Tibial nerve (tissue), 4 donors: Measurements from ENCODE around the gene DEGS2. TPM values are rescaled to one million over a fixed set of nuclear protein-coding genes. Genes with fewer than 3 reads are reported as not detected.

Experiments
- DNase-seq, 2 donors: peaks; one replicate each; pipeline ENCODE4 v3.0.0-alpha.2; 2019; ENCODE audit warnings: low spot score in 2 of 2
- H3K27ac ChIP-seq, 4 donors: fragments of 200-600 bp; sonication (generic) in 3 of 4; one replicate each; pipeline ENCODE4 v1.5.1; 2017 to 2019; ENCODE audit warnings: mild to moderate bottlenecking in 1 of 4
- H3K27me3 ChIP-seq, 2 donors: fragments of 200-600 bp; sonication (generic) in 1 of 2; one replicate each; pipeline versions ENCODE4 v1.5.1 to v1.6.0; 2017 to 2019
- H3K36me3 ChIP-seq, 3 donors: fragments of 200-600 bp; sonication (generic); one replicate each; pipeline ENCODE4 v1.5.1; 2018 to 2019
- H3K4me1 ChIP-seq, 4 donors: fragments of 200-600 bp; sonication (generic) in 3 of 4; one replicate each; pipeline ENCODE4 v1.5.1; 2017 to 2019
- H3K4me3 ChIP-seq, 4 donors: fragments of 200-600 bp; sonication (generic) in 3 of 4; one replicate each; pipeline ENCODE4 v1.5.1; 2017 to 2019; ENCODE audit warnings: mild to moderate bottlenecking in 1 of 4, moderate library complexity in 1 of 4
- H3K9me3 ChIP-seq, 4 donors: fragments of 200-600 bp; sonication (generic) in 3 of 4; one replicate each; pipeline ENCODE4 v1.5.1; 2017 to 2019
- CTCF ChIP-seq, 5 experiments: fragments of 200-600 bp in 3 of 5; fragments of 450-650 bp in 2 of 5; sonication (generic) in 3 of 5; IDR thresholded peaks; one replicate each; pipeline ENCODE4 v1.5.1; 2016 to 2019; ENCODE audit warnings: antibody characterized with exemption in 5 of 5, mild to moderate bottlenecking in 3 of 5, moderate library complexity in 2 of 5
- EP300 ChIP-seq, 2 donors: sonication (generic); formaldehyde crosslinking; IDR thresholded peaks; one replicate each; pipeline ENCODE4 v1.6.1; 2017; ENCODE audit warnings: antibody characterized with exemption in 2 of 2, mild to moderate bottlenecking in 1 of 2
- POLR2A ChIP-seq, 2 donors: fragments of 450-650 bp; IDR thresholded peaks; one replicate each; pipeline ENCODE4 v1.6.1; 2017; ENCODE audit warnings: antibody characterized with exemption in 2 of 2, mild to moderate bottlenecking in 2 of 2, moderate library complexity in 2 of 2
- WGBS, 2 donors: methylation state at CpG; one replicate each; pipeline ENCODE4 v1.1.5; 2018; 5-methylcytosine and 5-hydroxymethylcytosine counted together
- total RNA-seq, 4 donors: library from RNA; depleted of rRNA; stranded (reverse); fragments of >200 nt; gene quantifications; one replicate each; pipeline ENCODE4 v1.1.0, GENCODE V29; 2016

The DEGS2 gene
- total RNA-seq, 4 donors from 2014 or later: 1.3 to 5.1 (median 1.8) TPM

DNA sequence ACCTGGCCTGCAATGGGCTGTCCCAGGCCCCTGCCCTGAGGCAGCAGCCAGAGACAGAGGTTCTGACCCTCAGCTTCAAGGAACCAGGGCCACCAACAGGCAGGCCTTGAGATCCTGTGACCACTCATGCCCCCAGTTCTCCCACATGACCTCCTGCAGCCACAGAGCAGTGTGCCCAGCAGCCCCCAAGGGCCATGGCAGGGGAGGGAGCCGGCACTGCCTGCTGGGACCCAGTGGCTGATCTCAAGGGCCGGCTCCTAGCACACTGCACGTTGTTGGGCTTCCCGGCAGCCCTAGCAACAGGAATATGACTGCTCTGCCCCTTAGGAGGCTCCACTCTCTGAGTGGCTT lies 14.8 kb downstream of the DEGS2 start:
- TF ChIP-seq POLR2A (IDR thresholded peaks at IDR 0.05) (no peak), CTCF (IDR thresholded peaks at IDR 0.05) (no peak), EP300 (IDR thresholded peaks at IDR 0.05) (no peak)
- peaks cover 0 to 30% (median 8%) of the 10 kb centered on the region in 4 donors for H3K4me1 ChIP-seq
- H3K4me3 ChIP-seq: no peak overlapping the region
- H3K9me3 ChIP-seq: no peaks in the 10 kb centered on the region
- no peaks in the 10 kb centered on the region for H3K27me3 ChIP-seq
- H3K27ac ChIP-seq: peak overlapping the region in 2 of 4 donors; percentile 6 to 75
- no peak for DNase-seq
- WGBS, 2 donors: 29 to 30% methylated on average over 1 to 2 of the region's 4 CpGs
- H3K36me3 ChIP-seq: peaks cover 0 to 36% (median 0%) of the 10 kb centered on the region in 3 donors

GRCh38 chr14:100143934-100144333 lies 15.5 kb downstream of the DEGS2 start:
- H3K27ac ChIP-seq: no peak overlapping the region
- no peaks in the 10 kb centered on the region for H3K9me3 ChIP-seq
- peaks cover 0 to 43% (median 0%) of the 10 kb centered on the region in 3 donors for H3K36me3 ChIP-seq
- H3K4me1 ChIP-seq: peaks cover 0 to 30% (median 8%) of the 10 kb centered on the region in 4 donors
- DNase-seq: no peak
- H3K4me3 ChIP-seq: no peak overlapping the region
- TF ChIP-seq POLR2A (IDR thresholded peaks at IDR 0.05) (no peak), CTCF (IDR thresholded peaks at IDR 0.05) (no peak), EP300 (IDR thresholded peaks at IDR 0.05) (no peak)
- H3K27me3 ChIP-seq: no peaks in the 10 kb centered on the region
- 94 to 95% methylated on average over 23 of the region's 23 CpGs for WGBS, 2 donors

DNA sequence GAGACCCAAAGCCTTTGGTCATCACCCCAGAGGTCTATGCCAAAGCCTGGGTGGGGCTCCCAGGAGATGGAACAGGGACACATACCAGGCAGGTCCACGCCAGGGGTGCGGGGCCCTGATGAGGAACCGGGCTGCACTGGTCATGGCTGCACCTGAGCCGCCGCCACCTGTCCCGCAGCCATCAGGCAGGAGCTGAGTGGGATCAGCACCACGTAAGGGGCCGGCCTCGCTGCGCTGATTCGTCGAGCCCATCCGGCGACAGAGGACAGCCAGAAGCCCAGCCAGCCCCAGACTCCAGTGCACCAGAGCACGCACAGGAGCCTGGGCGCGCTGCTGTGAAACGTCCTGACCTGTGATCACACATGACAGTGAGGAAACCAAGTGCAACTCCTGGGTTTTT lies 15.9 kb downstream of the DEGS2 start:
- Histone ChIP-seq H3K4me1 (peaks cover 0 to 30% (median 8%) of the 10 kb centered on the region in 4 donors), H3K9me3 (no peaks in the 10 kb centered on the region), H3K36me3 (peaks cover 0 to 47% (median 0%) of the 10 kb centered on the region in 3 donors), H3K27ac (no peak overlapping the region), H3K4me3 (no peak overlapping the region), H3K27me3 (no peaks in the 10 kb centered on the region)
- 93 to 94% methylated on average over 14 to 17 of the region's 18 CpGs for WGBS, 2 donors
- DNase-seq: no peak
- TF ChIP-seq POLR2A (IDR thresholded peaks at IDR 0.05) (no peak), EP300 (IDR thresholded peaks at IDR 0.05) (no peak), CTCF (IDR thresholded peaks at IDR 0.05) (no peak)

- Histone ChIP-seq H3K9me3 (no peaks in the 10 kb centered on the region), H3K4me1 (peaks cover 0 to 30% (median 8%) of the 10 kb centered on the region in 4 donors), H3K27ac (peak overlapping the region in 2 of 4 donors; percentile 56 to 67), H3K27me3 (no peaks in the 10 kb centered on the region), H3K36me3 (peaks cover 0 to 58% (median 0%) of the 10 kb centered on the region in 3 donors), H3K4me3 (no peak overlapping the region)
- no peak for DNase-seq
- WGBS, 2 donors: 45 to 60% methylated on average over 11 to 14 of the region's 14 CpGs
- TF ChIP-seq EP300 (IDR thresholded peaks at IDR 0.05): peak in 1 of 2 donors; percentile 17
- no peak for TF ChIP-seq POLR2A (IDR thresholded peaks at IDR 0.05)
Observed at GRCh38 chr14:100142073-100143040, 17.1 kb downstream of the DEGS2 start.

DNA sequence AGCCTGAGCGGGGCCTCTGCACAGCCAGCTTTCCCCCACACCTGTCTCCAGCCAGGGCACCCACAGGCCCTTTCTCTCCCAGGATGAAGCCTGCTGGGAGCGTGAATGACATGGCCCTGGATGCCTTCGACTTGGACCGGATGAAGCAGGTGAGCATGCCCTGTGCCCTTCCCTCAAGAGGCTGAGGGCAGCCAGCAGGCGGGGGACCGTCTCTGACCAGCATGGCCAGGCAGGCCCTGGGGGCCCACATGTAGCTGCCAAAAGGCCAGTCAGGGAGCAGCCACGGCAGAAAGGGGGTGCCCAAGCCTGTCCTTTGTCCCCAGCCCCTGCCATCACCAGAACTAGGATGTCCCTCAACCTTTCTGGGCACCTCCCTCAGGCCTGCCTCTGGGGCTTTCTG lies 18.3 kb downstream of the DEGS2 start:
- Histone ChIP-seq H3K9me3 (no peaks in the 10 kb centered on the region), H3K27ac (peak overlapping the region in 3 of 4 donors; percentile 4 to 67 (median 11)), H3K27me3 (no peaks in the 10 kb centered on the region), H3K4me3 (no peak overlapping the region), H3K4me1 (peaks cover 0 to 30% (median 3%) of the 10 kb centered on the region in 4 donors), H3K36me3 (peaks cover 0 to 71% (median 0%) of the 10 kb centered on the region in 3 donors)
- TF ChIP-seq EP300 (IDR thresholded peaks at IDR 0.05): no peak
- TF ChIP-seq CTCF (IDR thresholded peaks at IDR 0.05): no peak
- no peak for TF ChIP-seq POLR2A (IDR thresholded peaks at IDR 0.05)
- 80 to 87% methylated on average over 1 to 7 of the region's 7 CpGs for WGBS, 2 donors
- no peak for DNase-seq
